Upper lobe of left lung (tissue), 6 donors: ENCODE results near the gene ERC1. TPM values are rescaled to one million over a fixed set of nuclear protein-coding genes. Genes with fewer than 3 reads are reported as not detected.

Experiments used
- ATAC-seq, 2 donors: fragments of 200-7000 bp; cut with Tn5 transposase; one replicate each; pipeline ENCODE4 v1.9.1; 2022; ENCODE audit warnings: mild to moderate bottlenecking in 2 of 2, moderate library complexity in 2 of 2; ENCODE audit not compliant: low FRiP score in 2 of 2
- DNase-seq, 2 donors: peaks; one replicate each; pipeline ENCODE4 v3.0.0-alpha.2; 2019 to 2020
- H3K27ac ChIP-seq, 4 donors: fragments of 200-600 bp; sonication (generic); one replicate each; pipeline ENCODE4 v1.5.1; 2016 to 2019
- H3K27me3 ChIP-seq, 4 donors: fragments of 200-600 bp; sonication (generic); one replicate each; pipeline ENCODE4 v1.5.1; 2017 to 2019
- H3K36me3 ChIP-seq, 4 donors: fragments of 200-600 bp; sonication (generic); one replicate each; pipeline ENCODE4 v1.5.1; 2016 to 2019
- H3K4me1 ChIP-seq, 4 donors: fragments of 200-600 bp; sonication (generic); one replicate each; pipeline ENCODE4 v1.5.1; 2018 to 2019
- H3K4me3 ChIP-seq, 4 donors: fragments of 200-600 bp; sonication (generic); one replicate each; pipeline ENCODE4 v1.5.1; 2017 to 2019; ENCODE audit warnings: mild to moderate bottlenecking in 2 of 4, moderate library complexity in 1 of 4
- H3K9me3 ChIP-seq, 4 donors: fragments of 200-600 bp; sonication (generic); one replicate each; pipeline ENCODE4 v1.5.1; 2018 to 2019
- CTCF ChIP-seq, 6 experiments: fragments of 450-650 bp in 4 of 6; fragments of 200-600 bp in 2 of 6; sonication (generic) in 2 of 6; IDR thresholded peaks; one replicate each; pipeline ENCODE4 v1.5.1; 2016 to 2019; ENCODE audit warnings: antibody characterized with exemption in 6 of 6
- EP300 ChIP-seq, 4 donors: sonication (generic); formaldehyde crosslinking; IDR thresholded peaks; one replicate each; pipeline ENCODE4 v1.5.1; 2017; ENCODE audit warnings: antibody characterized with exemption in 4 of 4, control low read depth in 2 of 4
- POLR2A ChIP-seq, 4 donors: fragments of 450-650 bp; IDR thresholded peaks; one replicate each; pipeline ENCODE4 v1.5.1; 2016 to 2017; ENCODE audit warnings: antibody characterized with exemption in 4 of 4, mild to moderate bottlenecking in 2 of 4
- POLR2AphosphoS5 ChIP-seq, 2 donors: sonication (generic); formaldehyde crosslinking; IDR thresholded peaks; one replicate each; pipeline ENCODE4 v1.5.1; 2017; ENCODE audit warnings: antibody characterized with exemption in 2 of 2
- WGBS, 2 donors: methylation state at CpG; one replicate each; pipeline ENCODE4 v1.1.5; 2017 to 2018; 5-methylcytosine and 5-hydroxymethylcytosine counted together
- total RNA-seq, 6 donors: library from RNA; depleted of rRNA in 4 of 6; stranded (reverse); fragments of >200 nt in 4 of 6; gene quantifications; one replicate each; pipeline versions ENCODE4 v1.1.0 to v1.2.1, GENCODE V29; 2016 to 2021
- donor health status: DM: no; HTN: no; CAD: no; lungs with moderate emphysema.
- donor health status: DM: no; HTN: yes; CAD: no; lungs with severe emphysema.

ERC1 gene
- total RNA-seq, 6 donors from 2014 or later: 37.7 to 158 (median 60.1) TPM

DNA sequence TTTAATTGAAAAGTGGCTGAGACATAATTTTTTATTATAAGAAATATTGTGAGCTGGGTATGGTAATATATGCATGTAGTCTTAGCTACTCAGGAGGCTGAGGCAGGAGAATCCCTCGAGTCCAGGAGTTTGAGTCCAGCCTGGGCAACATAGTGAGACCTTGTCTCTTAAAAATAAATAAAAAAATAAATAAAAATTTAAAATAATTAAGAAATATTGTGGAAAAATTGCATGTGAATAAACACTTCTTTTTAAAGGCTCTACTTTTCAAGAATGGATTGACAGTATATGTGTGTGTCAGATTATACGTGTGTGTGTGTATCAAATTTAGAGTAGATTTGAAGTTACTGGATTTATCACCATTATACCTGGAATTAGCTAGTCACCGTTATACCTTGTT lies 43.2 kb downstream of the ERC1 start:
- H3K27ac ChIP-seq: no peak overlapping the region
- H3K9me3 ChIP-seq: no peaks in the 10 kb centered on the region
- H3K27me3 ChIP-seq: no peaks in the 10 kb centered on the region
- 96 to 97% methylated on average over 3 of the region's 3 CpGs for WGBS, 2 donors
- no peak for TF ChIP-seq POLR2AphosphoS5 (IDR thresholded peaks at IDR 0.05)
- H3K4me1 ChIP-seq: no peaks in the 10 kb centered on the region
- no peak overlapping the region for H3K4me3 ChIP-seq
- H3K36me3 ChIP-seq: peaks cover 0 to 14% (median 1%) of the 10 kb centered on the region in 4 donors
- ATAC-seq: no peak
- DNase-seq: no peak

DNA sequence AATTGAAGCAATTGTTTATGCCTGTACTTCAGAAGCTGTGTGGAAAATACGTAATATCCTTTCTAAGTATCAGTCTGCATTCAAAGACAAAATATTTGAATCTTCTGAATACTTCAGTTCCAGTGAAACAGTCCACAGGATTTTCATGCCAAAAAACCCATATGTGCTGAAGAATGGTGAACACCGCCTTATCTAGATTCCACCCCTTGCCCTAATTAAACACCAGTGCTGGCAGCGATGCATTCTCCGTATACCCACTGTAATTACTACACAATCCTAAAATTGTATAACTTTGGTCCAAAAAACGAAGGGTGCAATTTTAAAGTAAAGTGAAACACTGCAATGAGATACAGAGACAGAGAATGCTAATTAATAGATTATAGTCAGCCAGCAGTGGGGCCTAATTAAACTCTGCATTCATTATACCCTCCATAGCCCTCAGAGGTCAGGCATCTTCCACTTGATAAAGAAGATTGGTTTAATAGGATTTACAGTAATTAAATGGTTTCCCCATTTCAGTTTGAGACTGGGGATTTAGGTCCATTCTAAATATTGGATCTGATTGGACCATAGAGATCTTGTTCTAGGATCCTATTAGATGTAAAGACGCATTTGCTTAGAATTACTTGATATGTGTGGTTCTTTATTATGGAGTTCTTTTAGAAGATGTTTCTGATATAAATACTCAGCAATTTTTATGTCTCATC lies 43.9 kb downstream of the ERC1 start:
- ATAC-seq (no peak), DNase-seq (no peak)
- no peaks in the 10 kb centered on the region for H3K9me3 ChIP-seq
- WGBS, 2 donors: 92 to 95% methylated on average over 6 of the region's 6 CpGs
- H3K4me1 ChIP-seq: no peaks in the 10 kb centered on the region
- H3K36me3 ChIP-seq: peaks cover 0 to 12% (median under 1%) of the 10 kb centered on the region in 4 donors
- no peak for TF ChIP-seq EP300 (IDR thresholded peaks at IDR 0.05)
- TF ChIP-seq POLR2A (IDR thresholded peaks at IDR 0.05): no peak
- no peak for TF ChIP-seq POLR2AphosphoS5 (IDR thresholded peaks at IDR 0.05)
- TF ChIP-seq CTCF (IDR thresholded peaks at IDR 0.05): no peak
- H3K27me3 ChIP-seq: no peaks in the 10 kb centered on the region
- no peak overlapping the region for H3K27ac ChIP-seq
- no peak overlapping the region for H3K4me3 ChIP-seq

DNA sequence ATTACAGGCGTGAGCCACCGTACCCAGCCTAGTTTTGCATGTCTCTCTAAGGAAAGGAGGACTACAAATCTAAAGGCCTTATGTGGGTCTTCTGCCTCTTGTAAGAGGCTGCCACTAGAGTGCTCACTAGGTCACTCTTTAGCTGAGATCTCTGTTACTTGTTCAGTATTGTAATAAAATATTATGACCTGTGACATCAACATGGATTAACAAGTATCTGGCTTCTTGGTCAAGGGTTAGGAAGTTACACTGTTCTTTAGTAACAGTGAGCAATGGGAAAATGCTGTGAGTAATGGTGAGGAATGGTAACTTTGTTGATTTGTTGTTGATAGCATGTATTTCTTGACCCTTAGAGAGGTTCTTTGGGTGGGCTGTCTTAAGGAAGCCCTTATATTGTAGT lies 50.5 kb downstream of the ERC1 start:
- no peaks in the 10 kb centered on the region for H3K9me3 ChIP-seq
- ATAC-seq (no peak), DNase-seq (no peak)
- WGBS, 2 donors: 100% methylated on average over 2 of the region's 2 CpGs
- no peaks in the 10 kb centered on the region for H3K4me1 ChIP-seq
- no peaks in the 10 kb centered on the region for H3K36me3 ChIP-seq
- no peaks in the 10 kb centered on the region for H3K27me3 ChIP-seq
- H3K27ac ChIP-seq: no peak overlapping the region
- no peak overlapping the region for H3K4me3 ChIP-seq
- TF ChIP-seq POLR2AphosphoS5 (IDR thresholded peaks at IDR 0.05): no peak
- no peak for TF ChIP-seq CTCF (IDR thresholded peaks at IDR 0.05)
- TF ChIP-seq EP300 (IDR thresholded peaks at IDR 0.05): no peak
- TF ChIP-seq POLR2A (IDR thresholded peaks at IDR 0.05): no peak

DNA sequence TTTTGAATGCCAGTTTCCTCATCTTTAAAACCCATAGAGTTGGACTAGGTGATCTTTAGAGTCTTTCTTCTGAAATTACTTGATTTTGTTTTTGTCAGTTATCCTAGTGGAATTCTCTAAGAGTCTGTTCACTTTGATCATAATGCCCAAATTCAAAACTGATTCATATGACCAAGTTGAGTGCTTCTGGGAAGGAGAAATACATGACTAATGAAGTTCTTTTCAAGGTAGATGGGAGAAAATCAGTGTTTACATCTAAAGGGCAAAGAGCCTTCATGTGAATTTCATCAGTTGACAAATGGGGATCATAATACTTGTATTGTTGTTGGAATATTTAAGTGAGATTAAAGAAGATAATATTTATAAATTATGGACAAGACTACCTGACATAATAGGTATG lies 53.2 kb downstream of the ERC1 start:
- Histone ChIP-seq H3K27ac (no peak overlapping the region), H3K9me3 (no peaks in the 10 kb centered on the region), H3K4me3 (no peak overlapping the region), H3K27me3 (no peaks in the 10 kb centered on the region), H3K4me1 (peaks cover 0 to 17% (median 11%) of the 10 kb centered on the region in 4 donors), H3K36me3 (no peaks in the 10 kb centered on the region)
- DNase-seq (no peak), ATAC-seq (no peak)
- TF ChIP-seq POLR2AphosphoS5 (IDR thresholded peaks at IDR 0.05) (no peak), EP300 (IDR thresholded peaks at IDR 0.05) (no peak), CTCF (IDR thresholded peaks at IDR 0.05) (no peak), POLR2A (IDR thresholded peaks at IDR 0.05) (no peak)

- DNase-seq (no peak), ATAC-seq (no peak)
- TF ChIP-seq CTCF (IDR thresholded peaks at IDR 0.05) (no peak), EP300 (IDR thresholded peaks at IDR 0.05) (no peak), POLR2AphosphoS5 (IDR thresholded peaks at IDR 0.05) (no peak), POLR2A (IDR thresholded peaks at IDR 0.05) (no peak)
- no peak overlapping the region for H3K27ac ChIP-seq
- H3K36me3 ChIP-seq: no peaks in the 10 kb centered on the region
- no peaks in the 10 kb centered on the region for H3K27me3 ChIP-seq
- H3K9me3 ChIP-seq: no peaks in the 10 kb centered on the region
- WGBS, 2 donors: 87 to 94% methylated on average over 1 of the region's 1 CpG
- no peak overlapping the region for H3K4me3 ChIP-seq
- H3K4me1 ChIP-seq: peaks cover 0 to 17% (median 11%) of the 10 kb centered on the region in 4 donors
These were observed 53.7 kb downstream of the ERC1 start for GRCh38 chr12:1044696-1045095.
